NCI-H748 (cell line): ENCODE measurements around the gene NOTCH4.
"Not testable (repeated sequence)": the region's sequence is repeated elsewhere in the genome, so short reads cannot be mapped to it uniquely, and the experiment has no call there.

ENCODE experiments used
- DNase-seq: peaks from one replicate; lab custom pipeline; 2025; ENCODE audit not compliant: unreplicated experiment; lab: John Stamatoyannopoulos, UW

NOTCH4 gene

GRCh38 chr6:32218167-32218566 lies 5.7 kb downstream of the NOTCH4 start:
- DNase-seq, result no peak

GRCh38 chr6:32216998-32217397 lies 6.9 kb downstream of the NOTCH4 start:
- DNase-seq, result no peak

GRCh38 chr6:32216285-32216684 lies 7.6 kb downstream of the NOTCH4 start:
- DNase-seq, result no peak

- no peak for DNase-seq
These were observed 8.2 kb downstream of the NOTCH4 start for GRCh38 chr6:32215617-32216016.

GRCh38 chr6:32214126-32214525 lies 9.7 kb downstream of the NOTCH4 start:
- no peak for DNase-seq

- no peak for DNase-seq
These were observed 10.2 kb downstream of the NOTCH4 start for GRCh38 chr6:32213649-32214048.

- DNase-seq, result no peak
These were observed 11.6 kb downstream of the NOTCH4 start for GRCh38 chr6:32212076-32212760.

GRCh38 chr6:32211432-32211831 lies 12.4 kb downstream of the NOTCH4 start:
- DNase-seq, result not testable (repeated sequence)

GRCh38 chr6:32210191-32210601 lies 13.7 kb downstream of the NOTCH4 start:
- no peak for DNase-seq

- DNase-seq, result no peak
These were observed 14.9 kb downstream of the NOTCH4 start for GRCh38 chr6:32208996-32209395.

GRCh38 chr6:32204268-32204715 lies 19.6 kb downstream of the NOTCH4 start:
- DNase-seq, result no peak

- DNase-seq, result no peak
These were observed 20.2 kb downstream of the NOTCH4 start for GRCh38 chr6:32203426-32204267.

GRCh38 chr6:32202186-32202585 lies 21.7 kb downstream of the NOTCH4 start:
- no peak for DNase-seq

GRCh38 chr6:32200711-32201475 lies 23.0 kb downstream of the NOTCH4 start:
- DNase-seq, result no peak

GRCh38 chr6:32198866-32199265 lies 25.0 kb downstream of the NOTCH4 start:
- no peak for DNase-seq

GRCh38 chr6:32198345-32198696 lies 25.5 kb downstream of the NOTCH4 start:
- DNase-seq, result no peak

GRCh38 chr6:32196682-32197616 lies 26.9 kb downstream of the NOTCH4 start:
- DNase-seq, result peak; percentile 75

GRCh38 chr6:32195902-32196681 lies 27.8 kb downstream of the NOTCH4 start:
- DNase-seq, result peak; percentile 99

- peak; percentile 100 for DNase-seq
These were observed 28.3 kb downstream of the NOTCH4 start for GRCh38 chr6:32195652-32195901.
